H54 (cell line): ENCODE results near the gene DNTT.

Experiments used
- DNase-seq: peaks from one replicate; pipeline ENCODE4 v3.0.0; 2011; ENCODE audit warnings: low spot score, mixed read lengths; ENCODE audit not compliant: insufficient read length
- FAIRE-seq: peaks from 3 replicates; lab custom pipeline; 2011; peaks lifted over from hg19 to GRCh38; lab: Jason Lieb, UNC
- POLR2A ChIP-seq: IDR thresholded peaks from 2 replicates; pipeline ENCODE4 v1.6.1; 2011; ENCODE audit warnings: low read depth, mild to moderate bottlenecking, low read length

The DNTT gene

GRCh38 chr10:96304230-96304629 is at the start of gene DNTT:
Gene DNTT (plus strand): TSS chr10:96304434. CDS start chr10:96304498, 64 bp downstream.
- FAIRE-seq: no peak
- DNase-seq: no peak

GRCh38 chr10:96254976-96255375 is 49.3 kb upstream of the DNTT start:
- no peak for TF ChIP-seq POLR2A
- FAIRE-seq: no peak
- DNase-seq: no peak

More at GRCh38 chr10:96304230-96304629, at the start of gene DNTT:
- no peak for TF ChIP-seq POLR2A

DNA sequence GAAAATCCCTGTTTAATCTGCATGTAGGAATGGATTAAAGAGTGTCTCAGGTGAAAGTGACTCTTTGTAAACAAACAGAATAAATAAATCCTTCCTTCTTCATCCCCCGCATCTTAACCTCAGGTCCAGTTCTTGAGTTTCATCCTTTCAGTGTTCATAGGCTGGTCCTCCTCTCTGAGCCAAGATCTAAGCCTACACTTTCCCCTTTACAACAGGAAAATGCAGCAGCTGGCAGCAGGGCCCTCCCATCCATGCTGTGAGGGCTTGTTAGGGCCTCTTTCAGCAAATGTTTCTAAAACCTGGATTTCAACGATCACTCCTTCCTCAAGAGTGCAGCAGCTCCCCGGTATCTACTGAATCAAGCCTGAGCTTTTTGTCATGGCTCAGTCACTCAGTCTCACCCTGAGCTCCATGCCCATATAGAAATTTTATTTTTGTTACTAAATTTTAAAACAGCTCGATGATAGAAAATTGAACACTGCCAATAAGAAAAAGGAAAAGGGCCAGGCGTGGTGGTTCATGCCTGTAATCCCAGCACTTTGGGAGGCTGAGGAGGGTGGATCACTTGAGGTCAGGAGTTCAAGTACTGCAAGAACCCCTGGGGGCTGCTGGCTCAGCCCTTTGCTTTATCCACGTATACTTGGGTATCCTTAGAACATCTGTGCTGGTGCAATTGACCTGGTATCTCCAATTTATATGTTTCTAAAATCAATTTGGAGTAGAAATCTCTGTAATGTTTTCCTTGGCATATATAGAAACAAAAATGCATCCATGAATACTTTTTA is 48.5 kb upstream of the DNTT start:
- FAIRE-seq: no peak
- DNase-seq: no peak
- TF ChIP-seq POLR2A: no peak

DNA sequence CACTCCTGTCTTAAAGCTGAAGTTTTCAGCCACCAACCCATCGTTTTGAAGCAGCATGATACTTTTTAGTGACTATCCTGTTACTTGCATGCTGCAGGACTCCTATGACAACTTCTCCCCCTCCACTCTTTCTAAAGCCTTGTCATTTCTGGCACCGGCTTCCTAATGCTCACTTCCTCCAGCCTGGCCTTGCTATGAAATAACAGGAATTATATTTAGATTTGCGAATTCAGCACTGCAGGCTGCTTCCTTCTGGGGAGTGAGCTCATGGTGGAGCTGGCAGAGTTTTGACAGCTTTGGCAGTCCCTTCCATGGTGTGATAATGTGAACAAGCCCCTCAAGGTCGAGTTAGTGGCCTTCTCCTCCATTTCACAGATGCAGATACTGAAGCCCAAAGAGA is 46.3 kb upstream of the DNTT start:
- no peak for DNase-seq
- no peak for FAIRE-seq
- no peak for TF ChIP-seq POLR2A

DNA sequence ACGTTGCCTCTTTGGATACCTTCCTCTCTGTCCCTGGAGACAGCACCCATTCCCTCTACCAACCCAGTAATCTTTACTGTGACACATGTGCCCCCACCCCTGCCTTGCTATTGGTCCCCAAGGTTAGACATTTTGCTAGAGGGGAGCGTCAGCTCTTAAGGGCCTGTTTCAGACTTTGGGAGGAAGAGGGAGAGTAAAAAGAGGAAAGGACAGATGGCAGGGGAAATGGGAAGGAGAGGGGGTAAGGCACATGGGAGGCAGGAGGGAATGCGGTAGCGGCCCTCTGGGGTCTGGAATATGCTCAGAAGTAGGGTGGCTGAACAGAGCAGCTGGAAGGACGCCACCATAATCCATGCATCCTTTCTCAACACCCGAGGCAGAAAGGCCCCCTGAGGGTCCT is 45.1 kb upstream of the DNTT start:
- DNase-seq: no peak

GRCh38 chr10:96260014-96260413 is 44.2 kb upstream of the DNTT start:
- FAIRE-seq: no peak
- DNase-seq: no peak
- no peak for TF ChIP-seq POLR2A

More for the DNA sequence above, 45.1 kb upstream of the DNTT start:
- no peak for FAIRE-seq
- TF ChIP-seq POLR2A: no peak

- FAIRE-seq (no peak), DNase-seq (no peak)
- no peak for TF ChIP-seq POLR2A
Measured at GRCh38 chr10:96261132-96261531, 43.1 kb upstream of the DNTT start.

GRCh38 chr10:96261930-96262329 is 42.3 kb upstream of the DNTT start:
- DNase-seq (no peak), FAIRE-seq (no peak)
- no peak for TF ChIP-seq POLR2A

DNA sequence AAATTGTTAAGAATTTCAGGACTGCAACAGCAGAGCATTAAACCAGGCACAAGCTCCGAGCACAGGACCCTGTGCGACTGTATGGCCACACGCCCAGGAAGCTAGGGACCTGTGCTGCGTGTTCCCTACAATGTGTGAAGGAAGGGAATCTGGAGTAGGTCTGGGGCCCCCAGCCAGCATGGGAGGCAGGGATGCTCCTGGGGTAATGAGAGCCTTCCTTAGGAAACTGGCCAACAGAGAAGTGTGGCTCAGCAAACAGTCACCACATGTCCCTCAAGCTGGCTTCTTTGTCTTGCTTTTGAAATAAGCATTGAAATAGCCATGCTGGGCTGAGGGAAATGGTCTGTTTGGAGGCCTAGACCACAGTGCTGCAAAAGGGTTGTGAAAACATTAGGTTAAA is 41.1 kb upstream of the DNTT start:
- TF ChIP-seq POLR2A: no peak
- FAIRE-seq (no peak), DNase-seq (no peak)

DNA sequence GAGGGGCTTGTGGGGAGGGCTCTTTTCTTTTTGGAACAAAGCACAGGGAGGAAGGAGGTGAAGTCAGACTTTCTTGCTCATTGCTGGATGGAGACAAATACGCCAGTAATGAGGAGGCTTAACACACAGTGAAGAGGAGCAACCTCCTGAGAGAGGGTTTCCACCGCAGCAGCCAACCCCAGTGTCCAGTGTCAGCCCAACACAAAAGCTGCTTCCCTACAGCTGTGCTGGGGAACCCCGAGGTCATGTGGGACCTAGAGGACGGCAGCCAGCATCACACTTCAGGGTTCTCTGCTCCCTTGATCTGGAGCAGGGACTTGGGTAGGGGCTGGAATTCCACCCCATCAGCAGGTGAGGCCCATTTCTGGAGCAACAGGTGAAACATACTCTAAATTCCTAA is 40.6 kb upstream of the DNTT start:
- DNase-seq (no peak), FAIRE-seq (no peak)
- no peak for TF ChIP-seq POLR2A

DNA sequence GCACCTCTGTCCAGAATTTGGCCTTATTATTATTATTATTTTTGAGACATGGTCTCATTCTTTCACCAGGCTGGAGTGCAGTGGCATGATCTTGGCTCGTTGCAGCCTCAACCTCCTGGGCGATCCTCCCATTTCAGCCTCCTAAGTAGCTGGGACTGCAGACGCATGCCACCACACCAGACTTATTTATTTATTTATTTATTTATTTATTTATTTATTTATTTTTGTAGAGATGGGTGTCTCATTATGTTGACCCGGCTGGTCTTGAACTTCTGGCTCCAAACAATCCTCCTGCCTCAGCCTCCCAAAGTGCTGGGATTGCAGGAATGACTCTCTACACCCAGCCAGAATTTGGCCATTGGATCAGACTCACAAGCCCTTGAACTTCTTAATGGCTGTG is 39.3 kb upstream of the DNTT start:
- TF ChIP-seq POLR2A: no peak
- no peak for FAIRE-seq
- DNase-seq: no peak

GRCh38 chr10:96266118-96266770 is 38.0 kb upstream of the DNTT start:
- no peak for TF ChIP-seq POLR2A
- DNase-seq: no peak
- no peak for FAIRE-seq

DNA sequence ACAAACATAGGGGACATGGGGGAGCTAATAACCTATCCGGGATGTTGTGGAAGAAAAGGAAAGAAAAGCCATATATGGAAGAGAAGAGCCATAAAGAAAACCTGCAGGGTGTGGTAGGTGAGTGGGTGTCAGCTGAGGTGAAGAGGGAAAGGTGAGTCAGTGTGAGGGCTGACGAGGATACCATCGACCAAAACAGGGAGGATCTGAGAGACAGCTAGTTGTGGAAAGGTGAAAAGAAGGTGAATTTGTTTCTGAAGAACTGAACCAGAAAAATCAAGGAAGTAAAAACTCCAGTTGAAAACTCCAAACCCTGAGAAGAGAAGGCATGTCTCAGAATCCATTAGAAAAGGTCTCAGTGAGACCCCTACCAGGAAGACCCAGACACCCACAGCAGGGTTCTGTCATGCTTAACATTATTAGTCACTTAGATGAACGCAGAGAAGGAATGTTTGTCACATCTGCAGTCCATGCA is 37.0 kb upstream of the DNTT start:
- no peak for FAIRE-seq
- DNase-seq: no peak
- no peak for TF ChIP-seq POLR2A

DNA sequence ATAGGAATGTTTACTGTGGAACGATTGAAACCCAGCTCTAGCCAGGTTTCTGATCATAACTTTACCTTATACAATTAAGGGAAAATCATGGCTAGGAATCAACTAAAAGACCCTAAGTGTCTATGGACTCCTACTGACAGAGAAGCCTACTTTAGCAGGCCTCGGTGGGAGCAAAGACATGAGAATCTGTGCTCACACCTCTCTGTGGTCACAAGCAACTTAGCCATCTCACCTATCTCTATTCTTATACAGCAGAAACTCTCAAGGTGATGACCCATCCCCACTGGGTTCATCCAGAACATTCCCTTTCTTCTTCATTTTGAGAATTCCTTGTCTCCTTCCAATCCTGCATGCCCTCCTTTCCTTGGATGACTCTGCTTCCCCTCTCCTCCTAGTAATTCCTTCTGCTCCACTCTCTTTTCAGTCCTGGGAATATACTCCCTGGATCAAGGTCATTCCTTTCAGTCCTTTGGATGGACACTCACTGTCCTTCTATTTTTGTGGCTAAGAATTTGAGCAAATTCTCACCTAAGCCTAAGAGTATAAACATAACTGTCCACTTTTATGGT is 35.8 kb upstream of the DNTT start:
- no peak for FAIRE-seq
- no peak for DNase-seq
- no peak for TF ChIP-seq POLR2A
